HG03280 (cell line): Measurements from ENCODE around the gene FLT1.

ENCODE experiments used
- ATAC-seq: cut with Tn5 transposase; IDR thresholded peaks from one replicate; pipeline ENCODE4 v1.9.1; 2021; ENCODE audit warnings: mild to moderate bottlenecking, moderate library complexity; ENCODE audit not compliant: unreplicated experiment

The FLT1 gene

GRCh38 chr13:28494778-28495537 is at the start of gene FLT1:
Gene FLT1 (minus strand): TSS chr13:28495128. CDS start chr13:28494843, 285 bp downstream.
- no peak for ATAC-seq

- ATAC-seq: no peak
These were observed 49.1 kb upstream of the FLT1 start for GRCh38 chr13:28544026-28544425.

GRCh38 chr13:28542804-28543203 is 47.9 kb upstream of the FLT1 start:
- no peak for ATAC-seq

- ATAC-seq: no peak
These were observed 47.0 kb upstream of the FLT1 start for GRCh38 chr13:28541966-28542365.

- no peak for ATAC-seq
These were observed 45.7 kb upstream of the FLT1 start for GRCh38 chr13:28540612-28541011.

- no peak for ATAC-seq
These were observed 44.8 kb upstream of the FLT1 start for GRCh38 chr13:28539625-28540286.

GRCh38 chr13:28538932-28539331 is 44.0 kb upstream of the FLT1 start:
- ATAC-seq: no peak

- no peak for ATAC-seq
These were observed 42.2 kb upstream of the FLT1 start for GRCh38 chr13:28537171-28537570.

GRCh38 chr13:28536371-28536770 is 41.4 kb upstream of the FLT1 start:
- ATAC-seq: no peak

- no peak for ATAC-seq
These were observed 40.8 kb upstream of the FLT1 start for GRCh38 chr13:28535734-28536133.

GRCh38 chr13:28534801-28535200 is 39.9 kb upstream of the FLT1 start:
- no peak for ATAC-seq

- no peak for ATAC-seq
These were observed 39.3 kb upstream of the FLT1 start for GRCh38 chr13:28534210-28534609.

GRCh38 chr13:28533441-28534166 is 38.7 kb upstream of the FLT1 start:
- ATAC-seq: no peak

- ATAC-seq: no peak
These were observed 38.2 kb upstream of the FLT1 start for GRCh38 chr13:28533125-28533436.

GRCh38 chr13:28532388-28533124 is 37.6 kb upstream of the FLT1 start:
- ATAC-seq: no peak

GRCh38 chr13:28531845-28532387 is 37.0 kb upstream of the FLT1 start:
- ATAC-seq: no peak

GRCh38 chr13:28531077-28531844 is 36.3 kb upstream of the FLT1 start:
- ATAC-seq: no peak

- no peak for ATAC-seq
These were observed 35.8 kb upstream of the FLT1 start for GRCh38 chr13:28530729-28531076.

- ATAC-seq: no peak
These were observed 34.9 kb upstream of the FLT1 start for GRCh38 chr13:28529836-28530235.

GRCh38 chr13:28528848-28529247 is 33.9 kb upstream of the FLT1 start:
- ATAC-seq: no peak
